Subcutaneous adipose tissue (tissue), 4 donors: Measurements from ENCODE around the gene FGF19. TPM values are rescaled to one million over a fixed set of nuclear protein-coding genes. Genes with fewer than 3 reads are reported as not detected.

Source experiments
- total RNA-seq, 4 donors: library from RNA; depleted of rRNA; stranded (reverse); fragments of >200 nt; gene quantifications; one replicate each; pipeline ENCODE4 v1.1.0, GENCODE V29; 2016
- TF ChIP-seq, protein P1 (sequence below): fragments of 450-650 bp; IDR thresholded peaks from one replicate; pipeline ENCODE4 v1.5.1; 2016; ENCODE audit warnings: low read depth, mild to moderate bottlenecking, control low read depth, antibody characterized with exemption, moderate library complexity

FGF19 gene
- total RNA-seq, 4 donors from 2014 or later: not detected

DNA sequence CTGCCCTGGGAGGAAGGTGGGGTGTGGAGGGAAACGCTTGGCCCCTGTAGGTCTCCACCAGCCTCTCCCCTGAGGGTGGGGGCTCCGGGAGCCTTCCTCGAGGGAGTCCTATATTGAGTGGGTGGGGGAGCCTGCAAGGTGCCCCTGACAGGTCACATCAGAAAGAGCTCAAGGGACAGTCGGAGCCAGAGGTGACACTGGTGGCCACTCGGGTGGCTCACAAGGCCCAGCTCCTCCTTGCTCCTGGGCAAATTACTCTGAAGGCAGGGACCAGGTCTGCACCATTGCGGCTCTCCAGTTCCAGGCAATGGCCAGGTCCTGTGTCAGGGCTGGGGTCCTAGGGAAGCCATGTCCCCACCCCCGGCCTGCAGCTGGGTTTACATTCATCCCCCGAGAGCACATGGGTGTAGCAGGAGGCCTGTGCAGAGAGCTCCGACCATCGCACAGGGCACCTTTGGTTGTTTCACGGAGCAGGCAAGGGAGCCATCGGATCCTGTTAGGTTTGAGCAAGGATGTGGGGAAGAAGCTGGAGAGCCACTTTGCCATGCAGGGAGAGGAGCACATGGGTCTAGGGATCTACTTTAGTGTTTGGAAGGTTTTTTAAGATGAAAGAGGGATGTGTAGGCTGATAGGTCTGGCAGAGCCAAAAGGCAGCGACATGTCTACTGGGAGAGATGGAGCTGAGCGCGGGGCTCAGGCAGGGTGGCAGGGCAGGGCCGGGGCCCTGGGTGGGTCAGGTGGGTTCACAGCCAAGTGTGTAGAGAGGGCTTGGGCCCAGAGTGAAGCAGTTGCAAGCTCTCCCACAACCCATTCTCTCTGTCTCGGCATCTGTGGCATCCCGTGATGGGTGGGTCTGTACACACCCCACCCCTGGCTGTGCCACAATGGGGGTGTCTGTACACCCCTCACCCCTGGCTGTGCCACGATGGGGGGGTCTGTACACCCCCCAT is 48.1 kb downstream of the FGF19 start:
- TF ChIP-seq, protein P1, sequence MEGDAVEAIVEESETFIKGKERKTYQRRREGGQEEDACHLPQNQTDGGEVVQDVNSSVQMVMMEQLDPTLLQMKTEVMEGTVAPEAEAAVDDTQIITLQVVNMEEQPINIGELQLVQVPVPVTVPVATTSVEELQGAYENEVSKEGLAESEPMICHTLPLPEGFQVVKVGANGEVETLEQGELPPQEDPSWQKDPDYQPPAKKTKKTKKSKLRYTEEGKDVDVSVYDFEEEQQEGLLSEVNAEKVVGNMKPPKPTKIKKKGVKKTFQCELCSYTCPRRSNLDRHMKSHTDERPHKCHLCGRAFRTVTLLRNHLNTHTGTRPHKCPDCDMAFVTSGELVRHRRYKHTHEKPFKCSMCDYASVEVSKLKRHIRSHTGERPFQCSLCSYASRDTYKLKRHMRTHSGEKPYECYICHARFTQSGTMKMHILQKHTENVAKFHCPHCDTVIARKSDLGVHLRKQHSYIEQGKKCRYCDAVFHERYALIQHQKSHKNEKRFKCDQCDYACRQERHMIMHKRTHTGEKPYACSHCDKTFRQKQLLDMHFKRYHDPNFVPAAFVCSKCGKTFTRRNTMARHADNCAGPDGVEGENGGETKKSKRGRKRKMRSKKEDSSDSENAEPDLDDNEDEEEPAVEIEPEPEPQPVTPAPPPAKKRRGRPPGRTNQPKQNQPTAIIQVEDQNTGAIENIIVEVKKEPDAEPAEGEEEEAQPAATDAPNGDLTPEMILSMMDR: no peak

DNA sequence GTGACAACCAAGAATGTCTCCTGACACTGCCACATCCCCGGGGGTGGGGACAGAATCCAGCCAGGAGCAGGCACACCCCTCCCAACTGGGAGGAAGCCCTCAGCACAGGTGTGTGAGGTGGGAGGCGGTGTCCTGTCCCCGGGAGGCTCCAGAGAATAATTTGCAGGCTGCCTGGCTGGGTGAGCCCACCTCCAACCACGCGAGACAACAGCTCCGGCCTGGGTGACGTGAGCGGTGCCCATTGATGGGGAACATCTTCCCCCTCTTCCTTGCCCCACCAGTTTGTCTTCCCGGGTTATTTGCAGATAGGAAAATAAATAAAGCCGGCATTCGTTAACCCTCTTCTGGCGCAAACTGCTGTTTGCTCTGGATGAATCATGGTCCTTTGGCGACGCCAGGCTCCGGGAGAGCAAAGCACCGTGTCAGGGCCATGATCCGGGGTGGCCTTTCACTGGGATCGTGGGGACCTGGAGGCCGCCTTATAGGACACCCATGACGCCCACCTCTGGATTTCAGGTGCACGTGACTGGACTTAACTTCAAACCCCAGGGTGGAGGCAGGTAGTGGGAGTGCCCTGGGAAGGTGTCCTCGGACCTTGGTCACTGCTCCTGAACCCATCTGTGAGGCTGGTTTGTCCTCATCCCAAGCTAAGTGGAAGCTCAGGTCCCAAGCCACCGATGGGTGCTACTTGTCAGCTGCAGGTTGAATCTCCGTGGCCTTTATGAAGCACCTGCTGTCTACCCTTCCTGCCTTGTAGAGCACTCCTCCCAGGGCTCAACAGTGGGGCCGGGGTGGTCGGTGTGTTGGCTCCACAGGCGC is 49.0 kb downstream of the FGF19 start:
- TF ChIP-seq, protein P1: no peak

DNA sequence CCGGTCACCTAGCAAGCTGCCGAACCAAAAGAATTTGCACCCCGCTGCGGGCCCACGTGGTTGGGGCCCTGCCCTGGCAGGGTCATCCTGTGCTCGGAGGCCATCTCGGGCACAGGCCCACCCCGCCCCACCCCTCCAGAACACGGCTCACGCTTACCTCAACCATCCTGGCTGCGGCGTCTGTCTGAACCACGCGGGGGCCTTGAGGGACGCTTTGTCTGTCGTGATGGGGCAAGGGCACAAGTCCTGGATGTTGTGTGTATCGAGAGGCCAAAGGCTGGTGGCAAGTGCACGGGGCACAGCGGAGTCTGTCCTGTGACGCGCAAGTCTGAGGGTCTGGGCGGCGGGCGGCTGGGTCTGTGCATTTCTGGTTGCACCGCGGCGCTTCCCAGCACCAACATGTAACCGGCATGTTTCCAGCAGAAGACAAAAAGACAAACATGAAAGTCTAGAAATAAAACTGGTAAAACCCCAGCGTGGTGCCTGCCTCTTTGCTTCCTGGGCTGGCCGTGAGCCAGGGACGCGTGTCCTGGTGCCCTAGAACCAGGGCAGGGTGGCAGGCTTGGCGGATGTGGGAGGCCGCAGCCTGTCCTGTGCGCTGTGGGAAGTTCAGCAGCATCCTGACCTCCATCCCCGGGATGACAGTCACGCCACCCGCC is 49.7 kb downstream of the FGF19 start:
- TF ChIP-seq, protein P1: no peak

DNA sequence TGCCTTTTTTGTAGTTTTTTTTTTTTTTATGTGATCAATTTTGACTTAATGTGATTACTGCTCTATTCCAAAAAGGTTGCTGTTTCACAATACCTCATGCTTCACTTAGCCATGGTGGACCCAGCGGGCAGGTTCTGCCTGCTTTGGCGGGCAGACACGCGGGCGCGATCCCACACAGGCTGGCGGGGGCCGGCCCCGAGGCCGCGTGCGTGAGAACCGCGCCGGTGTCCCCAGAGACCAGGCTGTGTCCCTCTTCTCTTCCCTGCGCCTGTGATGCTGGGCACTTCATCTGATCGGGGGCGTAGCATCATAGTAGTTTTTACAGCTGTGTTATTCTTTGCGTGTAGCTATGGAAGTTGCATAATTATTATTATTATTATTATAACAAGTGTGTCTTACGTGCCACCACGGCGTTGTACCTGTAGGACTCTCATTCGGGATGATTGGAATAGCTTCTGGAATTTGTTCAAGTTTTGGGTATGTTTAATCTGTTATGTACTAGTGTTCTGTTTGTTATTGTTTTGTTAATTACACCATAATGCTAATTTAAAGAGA is 50.3 kb downstream of the FGF19 start:
- TF ChIP-seq, protein P1: no peak

DNA sequence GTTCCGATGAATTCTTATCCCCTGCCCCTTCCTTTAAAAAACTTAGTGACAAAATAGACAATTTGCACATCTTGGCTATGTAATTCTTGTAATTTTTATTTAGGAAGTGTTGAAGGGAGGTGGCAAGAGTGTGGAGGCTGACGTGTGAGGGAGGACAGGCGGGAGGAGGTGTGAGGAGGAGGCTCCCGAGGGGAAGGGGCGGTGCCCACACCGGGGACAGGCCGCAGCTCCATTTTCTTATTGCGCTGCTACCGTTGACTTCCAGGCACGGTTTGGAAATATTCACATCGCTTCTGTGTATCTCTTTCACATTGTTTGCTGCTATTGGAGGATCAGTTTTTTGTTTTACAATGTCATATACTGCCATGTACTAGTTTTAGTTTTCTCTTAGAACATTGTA is 50.8 kb downstream of the FGF19 start:
- TF ChIP-seq, protein P1: no peak

DNA sequence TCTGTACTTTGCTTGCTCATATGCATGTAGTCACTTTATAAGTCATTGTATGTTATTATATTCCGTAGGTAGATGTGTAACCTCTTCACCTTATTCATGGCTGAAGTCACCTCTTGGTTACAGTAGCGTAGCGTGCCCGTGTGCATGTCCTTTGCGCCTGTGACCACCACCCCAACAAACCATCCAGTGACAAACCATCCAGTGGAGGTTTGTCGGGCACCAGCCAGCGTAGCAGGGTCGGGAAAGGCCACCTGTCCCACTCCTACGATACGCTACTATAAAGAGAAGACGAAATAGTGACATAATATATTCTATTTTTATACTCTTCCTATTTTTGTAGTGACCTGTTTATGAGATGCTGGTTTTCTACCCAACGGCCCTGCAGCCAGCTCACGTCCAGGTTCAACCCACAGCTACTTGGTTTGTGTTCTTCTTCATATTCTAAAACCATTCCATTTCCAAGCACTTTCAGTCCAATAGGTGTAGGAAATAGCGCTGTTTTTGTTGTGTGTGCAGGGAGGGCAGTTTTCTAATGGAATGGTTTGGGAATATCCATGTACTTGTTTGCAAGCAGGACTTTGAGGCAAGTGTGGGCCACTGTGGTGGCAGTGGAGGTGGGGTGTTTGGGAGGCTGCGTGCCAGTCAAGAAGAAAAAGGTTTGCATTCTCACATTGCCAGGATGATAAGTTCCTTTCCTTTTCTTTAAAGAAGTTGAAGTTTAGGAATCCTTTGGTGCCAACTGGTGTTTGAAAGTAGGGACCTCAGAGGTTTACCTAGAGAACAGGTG is 51.8 kb downstream of the FGF19 start:
- TF ChIP-seq, protein P1: no peak
